Measurements from ENCODE around the gene POU3F2. TPM values are rescaled to one million over a fixed set of nuclear protein-coding genes. Genes with fewer than 3 reads are reported as not detected.

POU3F2 gene
- total RNA-seq, 2 experiments from 2014 or later: not detected

Other genes with a start within 250 kb of the POU3F2 start
- gene FBXL4, start 113.4 kb downstream of the POU3F2 start, total RNA-seq: 10 to 100 TPM; 16.2 to 16.5 TPM